GM12891 (cell line): ENCODE data around the gene PTPRU.

Source experiments
- PAX5 ChIP-seq: IDR thresholded peaks from 2 replicates; pipeline ENCODE4 v1.6.1; 2011; ENCODE audit warnings: low read length, moderate library complexity, mild to moderate bottlenecking; ENCODE audit not compliant: insufficient read depth, severe bottlenecking
- POLR2A ChIP-seq: IDR thresholded peaks from 2 replicates; pipeline ENCODE4 v1.6.1; 2011; ENCODE audit warnings: low read depth, low read length, control low read depth
- POLR2AphosphoS5 ChIP-seq: IDR thresholded peaks from 2 replicates; pipeline ENCODE4 v1.6.1; 2011; ENCODE audit warnings: low read depth, low read length, control low read depth
- TAF1 ChIP-seq: IDR thresholded peaks from 2 replicates; pipeline ENCODE4 v1.6.1; 2011; ENCODE audit warnings: low read depth, low read length, control low read depth

DNA sequence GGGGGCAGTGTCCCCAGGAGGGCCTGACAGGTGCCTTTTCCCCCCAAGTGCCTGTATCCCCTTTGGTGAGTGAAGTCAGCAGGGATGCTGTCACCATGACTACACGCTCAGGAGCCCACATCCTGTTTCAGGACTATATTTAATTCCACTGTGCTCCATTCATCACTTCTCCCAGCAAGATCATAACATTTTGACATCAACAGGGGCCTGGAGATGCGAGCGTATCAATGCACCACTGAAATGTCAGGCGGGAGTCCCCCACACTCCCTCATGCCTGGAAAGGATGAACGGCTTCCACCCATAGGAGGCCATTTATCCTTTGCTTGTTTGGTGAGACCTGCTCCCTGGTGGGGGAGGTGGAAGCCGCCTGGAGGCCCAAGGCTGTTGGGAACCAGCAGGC, 119.1 kb downstream of the PTPRU start:
- no peak for TF ChIP-seq TAF1
- no peak for TF ChIP-seq POLR2A
- TF ChIP-seq POLR2AphosphoS5 = no peak
- TF ChIP-seq PAX5 = no peak
